GM13977 (cell line): ENCODE results near the gene HOXD9.

Experiments used
- DNase-seq: peaks from one replicate; pipeline ENCODE4 v3.0.0; 2012; ENCODE audit warnings: low spot score
- CTCF ChIP-seq: IDR thresholded peaks from 2 replicates; pipeline ENCODE4 v1.5.1; 2012; ENCODE audit warnings: mild to moderate bottlenecking, control low read depth; ENCODE audit not compliant: insufficient read depth; ENCODE audit errors: extremely low read depth, missing control alignments
- in situ Hi-C: fragments of 300-500 bp; cut with MboI; formaldehyde crosslinking; loops from one replicate; pipeline ENCODE4 v1.12.0; 2022; ENCODE audit warnings: low sequenced_read_pairs, low pct_unique_long_range_greater_than_20kb, mixed read lengths, inconsistent platforms; ENCODE audit not compliant: unreplicated experiment

Gene HOXD9

DNA sequence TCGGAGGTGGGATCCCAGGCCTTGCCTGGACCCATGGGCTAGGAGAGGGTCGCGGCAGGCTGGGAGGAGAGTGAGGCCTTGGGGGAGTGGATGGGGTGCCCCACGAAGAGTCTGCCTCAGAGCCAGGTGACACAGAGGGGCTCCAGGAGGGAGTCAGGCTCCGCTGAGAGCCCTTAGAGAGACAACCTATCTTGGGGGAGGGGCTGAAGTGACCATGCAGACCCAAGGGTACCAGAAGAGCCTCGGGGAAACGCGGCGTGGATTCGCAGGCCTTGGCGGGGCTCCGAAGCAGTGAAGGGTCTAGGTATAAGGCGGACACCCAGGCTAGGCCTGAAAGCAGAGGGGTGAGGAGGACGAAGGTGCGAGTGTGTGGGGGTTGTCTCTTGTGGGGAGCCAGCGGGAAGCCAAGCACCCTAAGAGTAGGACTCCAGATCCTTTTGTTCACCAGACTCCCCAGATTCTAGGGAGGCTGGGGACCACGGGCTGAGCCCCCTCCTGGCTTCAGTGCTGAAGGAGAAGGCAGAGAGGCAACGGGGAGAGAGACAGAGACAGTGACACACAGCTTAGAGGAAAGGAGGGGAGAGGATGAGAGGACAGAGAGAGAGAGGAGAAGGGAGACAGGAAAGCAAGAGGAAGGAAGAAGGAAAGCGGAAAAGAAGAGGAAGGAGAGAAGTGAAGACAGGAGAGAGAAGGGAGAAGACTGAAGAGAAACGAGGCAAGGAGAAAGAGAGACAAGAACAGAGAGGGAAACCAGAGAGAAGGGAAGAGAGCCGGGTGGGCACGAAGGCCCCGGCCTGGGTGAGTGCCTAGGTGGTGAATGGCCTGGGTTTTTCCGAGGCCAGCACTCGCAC, 16.6 kb upstream of the HOXD9 start:
- no peak for TF ChIP-seq CTCF
- in situ Hi-C loops, result loop anchor here (25.0 kb wide), 1 partner anchor 744 kb away; no protein-coding TSS in a partner anchor
- no peak for DNase-seq

GRCh38 chr2:176106581-176107539, 15.7 kb upstream of the HOXD9 start, which contains the start of gene HOXD11:
HOXD11 (plus strand) TSS chr2:176107280; CDS start chr2:176107356, 76 bp downstream.
- in situ Hi-C loops, result loop anchor here (25.0 kb wide), 1 partner anchor 745 kb away; no protein-coding TSS in a partner anchor
- DNase-seq, result no peak
- no peak for TF ChIP-seq CTCF

DNA sequence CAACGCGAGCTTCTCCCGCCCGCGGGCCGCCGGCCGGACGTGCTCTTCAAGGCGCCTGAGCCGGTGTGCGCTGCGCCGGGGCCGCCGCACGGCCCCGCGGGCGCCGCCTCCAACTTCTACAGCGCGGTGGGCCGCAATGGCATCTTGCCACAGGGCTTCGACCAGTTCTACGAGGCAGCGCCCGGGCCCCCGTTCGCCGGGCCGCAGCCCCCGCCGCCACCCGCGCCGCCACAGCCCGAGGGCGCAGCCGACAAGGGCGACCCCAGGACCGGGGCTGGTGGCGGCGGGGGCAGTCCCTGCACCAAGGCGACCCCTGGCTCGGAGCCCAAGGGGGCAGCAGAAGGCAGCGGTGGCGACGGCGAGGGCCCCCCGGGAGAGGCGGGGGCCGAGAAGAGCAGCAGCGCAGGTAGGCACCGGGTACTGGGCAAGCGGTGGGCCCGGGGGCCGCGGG, 14.8 kb upstream of the HOXD9 start:
- in situ Hi-C loops, result loop anchor here (25.0 kb wide), 1 partner anchor 745 kb away; no protein-coding TSS in a partner anchor
- no peak for DNase-seq
- no peak for TF ChIP-seq CTCF

DNA sequence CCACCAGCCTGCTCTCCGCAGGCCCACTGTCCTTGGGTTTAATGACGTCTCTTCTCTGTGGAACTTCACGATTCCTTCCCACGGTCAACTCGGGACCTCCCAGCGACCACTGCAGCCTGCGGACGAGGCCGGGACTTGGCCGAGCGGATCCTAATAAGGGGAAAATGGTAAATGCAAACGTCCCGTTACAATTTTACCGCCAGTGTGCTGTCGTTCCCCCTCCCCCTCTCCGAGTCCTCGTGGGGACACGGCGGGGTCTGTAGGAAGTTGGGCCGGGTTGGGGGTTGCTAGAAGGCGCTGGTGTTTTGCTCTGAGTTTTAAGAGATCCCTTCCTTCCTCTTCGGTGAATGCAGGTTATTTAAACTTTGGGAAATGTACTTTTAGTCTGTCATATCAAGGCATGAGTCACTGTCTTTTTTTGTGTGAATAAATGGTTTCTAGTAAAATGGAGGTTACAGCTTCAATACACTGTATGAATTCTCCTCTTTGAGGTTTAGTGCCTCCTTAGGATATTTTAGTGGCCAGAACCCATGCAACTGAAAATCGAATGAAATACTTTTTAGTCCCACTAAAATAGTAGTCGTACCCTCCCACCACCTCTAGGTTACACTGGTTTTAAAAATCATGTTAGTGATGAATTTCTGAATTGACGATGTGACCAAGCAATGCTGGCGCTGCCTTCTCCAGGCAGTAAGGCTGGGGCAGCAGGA, 13.2 kb upstream of the HOXD9 start:
- DNase-seq, result no peak
- in situ Hi-C loops, result loop anchor here (25.0 kb wide), 1 partner anchor 747 kb away; no protein-coding TSS in a partner anchor
- no peak for TF ChIP-seq CTCF

GRCh38 chr2:176109946-176110345, 12.6 kb upstream of the HOXD9 start:
- in situ Hi-C loops, result loop anchor here (25.0 kb wide), 1 partner anchor 748 kb away; no protein-coding TSS in a partner anchor
- DNase-seq, result no peak
- no peak for TF ChIP-seq CTCF
